Adrenal gland (tissue), 12 donors: ENCODE data around the gene DOK6. TPM values are rescaled to one million over a fixed set of nuclear protein-coding genes. Genes with fewer than 3 reads are reported as not detected.
"Not testable (repeated sequence)": the region's sequence is repeated elsewhere in the genome, so short reads cannot be mapped to it uniquely, and the experiment has no call there.

Experiments used
- DNase-seq, 7 donors: peaks; one replicate each; pipeline ENCODE4 v3.0.0-alpha.2; 2019 to 2020
- H3K27ac ChIP-seq, 5 donors: fragments of 200-600 bp; sonication (generic) in 4 of 5; 1 replicate in 3 of 5; 2 replicates in 2 of 5; pipeline versions ENCODE4 v1.5.1 to v1.8.0; 2016 to 2020; ENCODE audit warnings: mild to moderate bottlenecking in 1 of 5
- H3K27me3 ChIP-seq: fragments of 200-600 bp; 2 replicates; pipeline ENCODE4 v1.8.0; 2021
- H3K36me3 ChIP-seq, 2 donors: fragments of 200-600 bp; replicated peaks in 1 of 2; 1 replicate in 1 of 2; 2 replicates in 1 of 2; pipeline versions ENCODE4 v1.5.1 to v1.8.0; 2018 to 2022
- H3K4me1 ChIP-seq, 2 donors: fragments of 200-600 bp; replicated peaks in 1 of 2; 1 replicate in 1 of 2; 2 replicates in 1 of 2; pipeline versions ENCODE4 v1.5.1 to v1.8.0; 2018 to 2021
- H3K4me3 ChIP-seq, 4 donors: fragments of 200-600 bp; sonication (generic) in 3 of 4; one replicate each; pipeline ENCODE4 v1.5.1; 2016 to 2018
- H3K9me3 ChIP-seq, 3 donors: fragments of 200-600 bp; sonication (generic) in 1 of 3; replicated peaks in 1 of 3; 1 replicate in 2 of 3; 2 replicates in 1 of 3; pipeline versions ENCODE4 v1.5.1 to v1.8.0; 2016 to 2021
- POLR2A ChIP-seq, 2 donors: fragments of 450-650 bp; IDR thresholded peaks; one replicate each; pipeline ENCODE4 v1.6.1; 2017; ENCODE audit warnings: antibody characterized with exemption in 2 of 2, mild to moderate bottlenecking in 2 of 2, moderate library complexity in 1 of 2
- WGBS, 4 donors: extraction: QIAGEN DNeasy Blood & Tissue Kit in 2 of 4; methylation state at CpG; one replicate each; pipeline versions ENCODE4 v1.1.5 to v1.1.7; 2013 to 2017; 5-methylcytosine and 5-hydroxymethylcytosine counted together
- intact Hi-C, 2 donors: fragments of 100-400 bp; cut with DNase I; formaldehyde crosslinking; loops; one replicate each; pipeline versions ENCODE4 v1.14.1 to v1.15.0; 2022 to 2023
- polyA plus RNA-seq, 3 donors: library from polyadenylated mRNA; stranded (reverse); fragments of 200-250 nt in 2 of 3; fragments of 350-450 nt in 1 of 3; fragmentation: Illumina TruSeq in 1 of 3; extraction: RNeasy Lipid Tissue Mini Kit (QIAGEN cat#74804) in 1 of 3; gene quantifications; one replicate each; pipeline ENCODE4 v1.2.3, GENCODE V29; 2013 to 2014
- total RNA-seq, 9 donors: library from RNA; depleted of rRNA in 4 of 9; stranded (reverse); fragments of >200 nt in 4 of 9; fragments of 120-200 nt in 1 of 9; fragmentation: NEBNext Ultra II Directional in 1 of 9; extraction: Animal tissue kit (Norgen Biotek cat#: 25700) in 1 of 9; gene quantifications; one replicate each; pipeline versions ENCODE4 v1.1.0 to v1.2.4, GENCODE V29; 2013 to 2023
- TF ChIP-seq, protein P1 (sequence below), 6 experiments: fragments of 450-650 bp in 4 of 6; fragments of 200-600 bp in 2 of 6; sonication (generic) in 1 of 6; IDR thresholded peaks; 1 replicate in 5 of 6; 2 replicates in 1 of 6; pipeline versions ENCODE4 v1.5.1 to v1.8.0; 2016 to 2021; ENCODE audit warnings: antibody characterized with exemption in 6 of 6, mild to moderate bottlenecking in 2 of 6, moderate library complexity in 1 of 6
- donor health status: healthy with polysubstance abuse.
- donor health status: Bipolar disorder and iron deficiency.
- donor health status: DM: yes; HTN: yes; CAD: no.
- donor health status: DM: no; HTN: no; CAD: no.
- donor health status: DM: no; HTN: no; CAD: no.
- donor health status: DM: yes; HTN: yes; CAD: no.

DOK6 gene
- total and polyA plus RNA-seq, 12 donors = 0.24 to 4.5 (median 0.76) TPM

DNA sequence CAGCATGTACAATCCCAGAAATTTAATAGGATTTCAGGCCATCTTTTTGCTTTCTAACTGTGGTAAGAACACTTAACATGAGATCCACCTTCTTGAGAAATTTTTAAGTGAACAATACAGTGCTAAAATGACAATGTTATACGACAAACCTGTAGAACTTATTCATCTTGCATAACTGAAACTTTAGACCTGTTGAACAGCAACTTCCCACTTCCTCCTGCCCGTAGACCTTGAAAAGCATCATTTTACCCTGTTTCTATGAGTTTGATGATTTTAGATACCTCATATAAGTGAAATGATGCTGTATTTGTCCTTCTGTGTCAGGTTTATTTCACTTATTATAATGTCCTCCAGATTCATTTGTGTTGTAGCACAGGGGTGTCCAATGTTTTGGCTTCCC, 418.8 kb downstream of the DOK6 start:
- DNase-seq = no peak
- Histone ChIP-seq H3K4me3 (no peak overlapping the region), H3K27ac (no peak overlapping the region), H3K9me3 (no peaks in the 10 kb centered on the region), H3K27me3 (no peaks in the 10 kb centered on the region), H3K4me1 (no peaks in the 10 kb centered on the region), H3K36me3 (no peaks in the 10 kb centered on the region)
- intact Hi-C loops = no loop called here
- 53 to 67% (median 56%) methylated on average over 2 of the region's 2 CpGs for WGBS, 4 donors
- TF ChIP-seq, protein P1, sequence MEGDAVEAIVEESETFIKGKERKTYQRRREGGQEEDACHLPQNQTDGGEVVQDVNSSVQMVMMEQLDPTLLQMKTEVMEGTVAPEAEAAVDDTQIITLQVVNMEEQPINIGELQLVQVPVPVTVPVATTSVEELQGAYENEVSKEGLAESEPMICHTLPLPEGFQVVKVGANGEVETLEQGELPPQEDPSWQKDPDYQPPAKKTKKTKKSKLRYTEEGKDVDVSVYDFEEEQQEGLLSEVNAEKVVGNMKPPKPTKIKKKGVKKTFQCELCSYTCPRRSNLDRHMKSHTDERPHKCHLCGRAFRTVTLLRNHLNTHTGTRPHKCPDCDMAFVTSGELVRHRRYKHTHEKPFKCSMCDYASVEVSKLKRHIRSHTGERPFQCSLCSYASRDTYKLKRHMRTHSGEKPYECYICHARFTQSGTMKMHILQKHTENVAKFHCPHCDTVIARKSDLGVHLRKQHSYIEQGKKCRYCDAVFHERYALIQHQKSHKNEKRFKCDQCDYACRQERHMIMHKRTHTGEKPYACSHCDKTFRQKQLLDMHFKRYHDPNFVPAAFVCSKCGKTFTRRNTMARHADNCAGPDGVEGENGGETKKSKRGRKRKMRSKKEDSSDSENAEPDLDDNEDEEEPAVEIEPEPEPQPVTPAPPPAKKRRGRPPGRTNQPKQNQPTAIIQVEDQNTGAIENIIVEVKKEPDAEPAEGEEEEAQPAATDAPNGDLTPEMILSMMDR (IDR thresholded peaks at IDR 0.05) = no peak
- no peak for TF ChIP-seq POLR2A (IDR thresholded peaks at IDR 0.05)

DNA sequence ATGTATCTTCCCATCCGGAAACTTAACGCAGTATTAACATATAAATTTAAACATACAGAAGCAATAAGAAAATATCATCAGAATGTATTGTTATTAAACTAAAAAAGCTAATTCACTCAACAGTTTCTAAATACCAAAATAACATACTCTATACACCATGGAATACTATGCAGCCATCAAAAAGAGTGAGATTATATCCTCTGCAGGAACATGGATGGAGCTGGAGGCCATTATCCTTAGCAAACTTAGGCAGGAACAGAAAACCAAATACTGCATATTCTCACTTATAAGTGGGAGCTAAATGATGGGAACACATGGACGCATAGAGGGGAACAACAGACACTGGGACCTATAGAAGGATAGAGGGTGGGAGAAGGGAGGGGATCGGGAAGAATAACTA, 419.9 kb downstream of the DOK6 start:
- Histone ChIP-seq H3K27ac (no peak overlapping the region), H3K4me1 (no peaks in the 10 kb centered on the region), H3K9me3 (no peaks in the 10 kb centered on the region), H3K36me3 (no peaks in the 10 kb centered on the region), H3K27me3 (no peaks in the 10 kb centered on the region), H3K4me3 (no peak overlapping the region)
- no peak for DNase-seq
- TF ChIP-seq POLR2A (IDR thresholded peaks at IDR 0.05) = no peak
- TF ChIP-seq, protein P1 (IDR thresholded peaks at IDR 0.05) = no peak
- intact Hi-C loops = no loop called here
- 89 to 93% (median 90%) methylated on average over 4 of the region's 4 CpGs for WGBS, 4 donors

DNA sequence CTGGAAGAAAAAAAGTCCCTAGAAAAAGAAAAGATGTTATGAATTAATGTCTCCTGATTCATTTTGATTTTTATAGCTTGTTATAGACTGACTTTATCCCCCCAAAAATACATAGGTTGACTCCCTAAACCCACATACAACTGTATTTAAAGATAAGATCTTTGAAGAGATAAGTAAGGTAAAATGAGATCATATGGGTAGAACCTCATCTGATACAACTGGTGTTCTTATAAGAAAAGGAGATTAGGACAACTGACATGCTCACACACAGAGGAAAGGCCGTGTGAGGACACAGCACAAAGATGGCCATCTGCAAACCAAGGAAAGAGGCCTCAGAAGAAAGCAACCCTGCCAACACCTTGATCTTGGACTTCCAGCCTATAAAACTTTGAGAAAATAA, 429.5 kb downstream of the DOK6 start:
- DNase-seq = no peak
- intact Hi-C loops = no loop called here
- Histone ChIP-seq H3K4me1 (no peaks in the 10 kb centered on the region), H3K27ac (no peak overlapping the region), H3K9me3 (no peaks in the 10 kb centered on the region), H3K36me3 (no peaks in the 10 kb centered on the region), H3K27me3 (no peaks in the 10 kb centered on the region), H3K4me3 (no peak overlapping the region)
- TF ChIP-seq POLR2A (IDR thresholded peaks at IDR 0.05) = no peak
- TF ChIP-seq, protein P1 (IDR thresholded peaks at IDR 0.05) = no peak
- 80 to 92% (median 82%) methylated on average over 1 of the region's 1 CpG for WGBS, 4 donors

DNA sequence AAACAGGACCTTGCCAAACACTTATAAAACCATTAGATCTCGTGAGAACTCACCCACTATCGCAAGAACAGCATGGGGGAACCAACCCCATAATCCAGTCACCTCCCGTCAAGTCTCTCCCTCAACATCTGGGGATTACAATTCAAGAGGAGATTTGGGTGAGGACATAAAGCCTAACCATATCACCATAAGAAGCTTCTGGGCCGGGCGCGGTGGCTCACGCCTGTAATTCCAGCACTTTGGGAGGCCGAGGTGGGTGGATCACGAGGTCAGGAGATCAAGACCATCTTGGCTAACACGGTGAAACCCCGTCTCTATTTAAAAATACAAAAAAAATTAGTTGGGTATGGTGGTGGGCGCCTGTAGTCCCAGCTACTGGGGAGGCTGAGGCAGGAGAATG, 434.3 kb downstream of the DOK6 start:
- 87 to 91% (median 90%) methylated on average over 12 of the region's 12 CpGs for WGBS, 4 donors
- H3K4me1 ChIP-seq, H3K27ac ChIP-seq, H3K9me3 ChIP-seq, intact Hi-C loops, H3K36me3 ChIP-seq, DNase-seq, H3K27me3 ChIP-seq, H3K4me3 ChIP-seq: not testable (repeated sequence)

DNA sequence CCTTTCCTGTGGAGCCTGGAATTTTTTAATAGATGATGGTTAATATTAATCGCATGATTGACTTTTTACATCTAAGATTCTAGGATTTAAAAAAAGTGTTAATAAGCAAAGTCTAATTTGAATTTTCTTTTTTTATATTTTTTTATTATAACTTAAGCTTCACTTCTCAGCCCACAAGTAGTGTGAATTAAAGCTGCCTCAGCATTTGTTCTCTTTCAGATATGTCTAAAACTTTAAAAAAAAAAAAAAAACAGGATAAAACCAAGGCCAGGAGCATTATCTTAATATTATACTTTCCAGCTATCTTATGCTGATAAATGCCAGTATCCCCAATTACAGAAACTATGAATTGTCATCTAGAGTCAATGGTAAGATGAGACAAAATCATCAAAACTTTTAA, 437.3 kb downstream of the DOK6 start:
- intact Hi-C loops = no loop called here
- WGBS, 4 donors = 81 to 93% (median 90%) methylated on average over 1 of the region's 1 CpG
- DNase-seq = no peak
- no peak overlapping the region for H3K27ac ChIP-seq
- no peaks in the 10 kb centered on the region for H3K36me3 ChIP-seq
- no peak for TF ChIP-seq POLR2A (IDR thresholded peaks at IDR 0.05)
- TF ChIP-seq, protein P1 (IDR thresholded peaks at IDR 0.05) = no peak
- H3K4me3 ChIP-seq = no peak overlapping the region
- H3K27me3 ChIP-seq = no peaks in the 10 kb centered on the region
- no peaks in the 10 kb centered on the region for H3K4me1 ChIP-seq
- H3K9me3 ChIP-seq = no peaks in the 10 kb centered on the region
